ENCODE measurements around the gene DEFB129.
"Not testable (repeated sequence)": the region's sequence is repeated elsewhere in the genome, so short reads cannot be mapped to it uniquely, and the experiment has no call there.

The DEFB129 gene

DNA sequence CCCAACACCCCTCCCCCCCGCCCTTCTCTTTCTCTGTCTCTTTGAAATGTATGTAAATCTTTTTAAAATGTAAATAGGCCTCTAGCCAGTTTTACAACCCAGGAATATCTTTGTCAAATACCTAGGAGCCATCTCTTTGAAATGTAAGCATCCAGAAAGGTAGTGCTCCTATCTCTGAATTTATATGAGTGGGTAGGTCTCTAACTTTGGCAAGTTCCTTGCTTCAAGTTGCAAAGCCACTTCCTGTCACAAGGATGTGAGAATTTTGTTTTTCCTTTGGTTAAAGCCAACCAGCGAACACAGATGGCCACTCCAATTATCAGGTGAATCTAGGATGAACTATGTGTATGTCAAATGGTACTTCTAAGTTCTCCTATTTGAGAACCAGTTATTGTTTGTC lies 24.3 kb downstream of the DEFB129 start:
- FAIRE-seq (no peak), DNase-seq (ENCODE audit: insufficient read length, low spot score) (no peak)

DNA sequence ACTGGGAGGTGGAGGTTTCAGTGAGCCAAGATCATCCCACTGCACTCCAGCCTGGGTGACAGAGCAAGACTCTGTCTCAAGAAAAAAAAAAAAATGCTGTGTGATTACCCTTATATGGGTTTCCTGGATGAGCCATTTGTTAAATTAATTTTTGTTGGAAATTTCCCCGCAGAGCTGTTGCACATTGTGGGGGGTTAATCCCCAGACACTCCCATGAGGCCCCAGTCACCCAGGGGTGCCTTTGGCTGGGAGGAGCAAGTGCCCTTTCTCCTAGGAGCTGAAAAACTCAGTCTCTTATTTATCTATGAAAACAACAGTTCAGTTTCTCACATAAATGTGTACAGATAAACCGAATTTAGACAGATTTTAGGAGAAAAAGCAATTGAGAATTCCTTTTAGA lies 25.7 kb downstream of the DEFB129 start:
- no peak for FAIRE-seq
- no peak for DNase-seq (ENCODE audit: insufficient read length, low spot score)

DNA sequence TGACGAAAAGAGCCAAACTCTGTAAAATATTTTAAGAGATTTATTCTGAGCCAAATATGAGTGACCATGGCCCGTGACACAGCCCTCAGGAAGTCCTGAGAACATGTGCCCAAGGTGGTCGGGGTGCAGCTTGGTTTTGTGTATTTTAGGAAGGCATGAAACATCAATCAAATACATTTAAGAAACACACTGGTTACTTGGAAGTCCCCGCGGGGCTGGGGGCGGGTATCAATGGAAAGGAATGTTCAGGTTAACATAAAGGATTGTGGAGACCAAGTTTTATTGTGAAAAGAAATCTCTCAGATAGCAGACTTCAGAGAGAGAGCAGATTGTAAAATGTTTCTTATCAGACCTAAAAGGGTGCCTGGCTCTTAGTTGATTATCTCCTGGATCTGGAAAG lies 26.4 kb downstream of the DEFB129 start:
- not testable (repeated sequence) for FAIRE-seq; DNase-seq (ENCODE audit: insufficient read length, low spot score)

DNA sequence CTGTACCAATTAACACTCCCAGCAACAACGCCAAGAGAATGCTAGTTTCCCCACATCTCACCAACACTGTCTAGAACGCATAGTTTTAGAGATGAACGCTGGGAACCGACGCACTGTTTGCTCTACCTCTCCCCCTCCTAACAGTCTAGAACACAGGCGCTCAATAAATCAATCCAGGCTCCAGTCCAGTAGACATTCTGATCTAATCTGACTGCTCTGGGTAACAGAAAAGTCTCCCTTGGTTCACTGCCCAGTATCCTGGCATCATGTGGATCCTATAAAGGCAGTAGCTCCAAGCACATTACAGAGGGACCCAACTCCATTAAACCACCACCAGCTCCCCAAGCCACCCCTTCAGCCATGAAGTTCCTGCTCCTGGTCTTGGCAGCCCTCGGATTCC lies 30.4 kb downstream of the DEFB129 start, which contains the start of gene DEFB132:
DEFB132 (plus strand) TSS at position 306 of the 400 bp plus-strand sequence; CDS start at position 361, 55 bp downstream.
- DNase-seq (ENCODE audit: insufficient read length, low spot score): no peak
- no peak for FAIRE-seq

DNA sequence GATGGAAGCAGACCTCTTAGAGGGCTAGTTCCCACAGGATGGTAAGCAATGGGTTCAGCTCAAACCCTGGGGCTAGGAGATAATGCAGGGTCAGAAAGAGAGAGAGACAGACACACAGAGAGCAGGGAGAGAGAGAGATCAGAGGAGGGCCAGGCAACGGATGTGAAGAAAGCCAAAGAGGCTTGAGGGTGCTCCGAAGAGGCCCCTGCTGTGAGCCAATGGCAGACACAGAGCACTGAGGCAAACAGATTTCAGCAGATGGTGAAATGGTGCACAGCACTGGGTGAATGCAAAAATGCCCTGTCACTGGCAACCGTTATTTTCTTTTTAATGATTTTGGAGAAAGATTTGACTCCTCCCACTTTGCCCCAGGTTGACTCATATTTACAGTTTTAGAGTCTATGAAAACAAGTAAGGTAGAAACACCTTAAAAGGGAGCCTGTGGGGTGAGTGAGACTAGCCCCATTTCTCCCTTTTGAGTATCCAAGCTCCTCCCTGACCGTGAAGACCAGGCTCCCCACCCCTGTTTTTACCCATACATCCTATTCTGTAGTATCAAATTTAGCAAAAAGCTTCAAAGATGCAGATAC lies 31.3 kb downstream of the DEFB129 start:
- FAIRE-seq: no peak
- DNase-seq (ENCODE audit: insufficient read length, low spot score): no peak

DNA sequence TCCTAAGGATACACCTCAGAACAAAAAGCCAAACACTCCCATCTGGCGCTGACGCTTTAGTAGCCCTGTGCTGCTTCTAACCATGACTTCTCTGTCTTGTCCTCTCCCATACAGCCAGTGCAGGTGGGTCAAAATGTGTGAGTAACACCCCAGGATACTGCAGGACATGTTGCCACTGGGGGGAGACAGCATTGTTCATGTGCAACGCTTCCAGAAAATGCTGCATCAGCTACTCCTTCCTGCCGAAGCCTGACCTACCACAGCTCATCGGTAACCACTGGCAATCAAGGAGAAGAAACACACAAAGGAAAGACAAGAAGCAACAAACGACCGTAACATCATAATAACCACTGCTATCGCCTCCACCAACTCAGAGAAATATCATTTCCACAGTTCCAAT lies 31.9 kb downstream of the DEFB129 start:
- peak; percentile 51 for DNase-seq (ENCODE audit: insufficient read length, low spot score)
- FAIRE-seq: no peak

DNA sequence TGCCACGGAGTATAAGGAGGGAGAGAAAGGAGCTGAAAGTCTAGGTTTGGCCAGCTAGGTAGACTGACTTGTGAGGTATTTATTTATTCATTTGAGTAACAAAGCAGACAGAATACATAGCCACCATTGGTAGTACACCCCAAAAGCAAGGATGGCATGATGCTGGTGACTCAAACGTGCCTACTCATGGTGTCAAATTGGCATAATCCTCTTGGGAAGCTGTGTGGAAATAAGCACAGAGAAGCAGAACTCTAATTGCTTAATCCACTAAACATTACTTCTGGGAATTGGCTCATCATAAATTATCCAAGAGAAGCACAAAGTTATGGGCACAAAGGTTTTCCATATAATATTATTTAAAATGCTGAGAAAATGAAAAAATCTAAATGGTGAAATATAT lies 32.9 kb downstream of the DEFB129 start:
- FAIRE-seq (no peak), DNase-seq (ENCODE audit: insufficient read length, low spot score) (no peak)

DNA sequence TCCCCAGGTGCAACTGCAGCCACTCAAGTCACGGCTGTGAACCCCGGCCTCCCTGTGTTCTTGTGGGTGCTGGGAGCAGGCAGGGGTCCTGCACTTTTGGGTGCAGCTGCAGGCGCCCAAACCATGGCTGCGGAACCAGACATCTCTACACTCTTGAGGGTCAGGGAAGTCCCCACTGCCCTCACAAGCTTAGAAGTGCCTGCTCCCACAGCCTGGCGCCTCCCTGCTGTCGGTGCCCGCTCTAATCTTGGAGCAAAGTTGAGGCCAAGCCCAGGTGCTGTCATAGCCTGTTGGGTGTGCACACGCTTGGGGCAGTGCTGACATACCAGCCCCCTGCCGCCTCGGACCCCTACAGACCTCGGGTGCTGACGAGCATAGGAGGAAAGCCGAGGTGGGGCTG lies 36.6 kb downstream of the DEFB129 start:
- DNase-seq (ENCODE audit: insufficient read length, low spot score) (no peak), FAIRE-seq (no peak)

DNA sequence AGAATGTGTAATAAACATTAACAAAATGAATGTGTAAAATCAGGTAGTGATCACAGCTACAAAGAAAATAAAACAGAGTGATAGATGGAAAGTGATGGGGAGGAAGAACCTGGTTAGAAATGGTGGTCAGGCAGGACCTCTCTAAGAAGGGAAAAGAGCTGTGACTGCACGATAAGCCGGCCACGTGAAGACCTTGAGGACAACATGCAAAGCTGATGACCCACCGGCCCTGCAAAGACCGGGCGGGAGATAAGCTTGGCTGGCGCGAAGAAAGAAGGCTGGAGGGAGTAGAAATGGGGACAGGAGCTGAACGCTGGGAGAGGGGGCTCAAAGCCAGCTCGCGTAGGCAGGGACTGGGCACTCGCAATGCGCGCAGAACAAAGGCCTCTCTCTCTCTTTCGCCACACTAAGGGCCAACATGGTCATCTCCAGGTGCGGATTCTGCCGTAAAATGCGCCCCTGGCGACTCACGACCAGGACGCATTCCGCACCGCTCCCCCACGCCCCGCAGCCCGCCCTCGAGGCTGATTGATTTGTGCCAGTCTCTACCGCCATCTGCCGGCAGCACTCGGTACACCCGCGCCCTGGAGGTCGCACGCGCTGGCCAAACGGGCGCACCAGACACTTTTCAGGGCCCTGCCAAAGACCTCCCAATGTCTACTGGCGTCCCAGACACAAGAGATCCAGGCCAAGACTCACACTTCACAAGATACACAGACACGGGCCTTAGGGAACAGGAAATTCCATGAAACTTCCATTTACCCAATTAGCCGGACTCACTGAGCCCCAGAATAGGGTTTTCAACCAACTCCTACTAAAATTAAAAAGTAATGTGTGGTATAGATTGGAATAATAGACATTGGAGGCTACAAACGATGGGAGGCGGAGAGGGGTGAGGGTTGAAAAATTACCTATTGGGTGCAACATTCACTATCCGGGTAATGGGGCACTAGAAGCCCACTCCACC lies 39.8 kb downstream of the DEFB129 start:
- DNase-seq (ENCODE audit: insufficient read length, low spot score): peak; percentile 87
- peak; percentile 97 for FAIRE-seq

DNA sequence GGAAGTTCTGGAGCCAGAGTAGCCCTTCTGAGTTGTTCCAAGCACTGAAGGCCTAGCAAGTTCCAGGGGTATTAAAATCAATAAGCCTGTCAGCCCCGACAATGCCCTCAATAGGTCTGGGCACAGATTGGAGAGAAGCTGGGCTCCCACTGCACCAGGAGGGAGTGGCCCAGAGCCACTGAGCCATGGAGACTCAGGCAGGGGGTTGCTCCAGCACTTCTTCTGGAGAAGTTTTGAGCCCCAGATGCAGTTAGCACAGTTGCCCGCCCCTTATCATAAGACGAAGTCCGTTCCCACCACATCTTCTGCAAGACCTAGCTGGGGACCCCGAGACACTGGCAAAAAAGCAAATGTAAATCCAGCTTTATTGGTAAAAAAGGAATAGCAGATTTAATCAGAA lies 43.5 kb downstream of the DEFB129 start:
- DNase-seq (ENCODE audit: insufficient read length, low spot score) (no peak), FAIRE-seq (no peak)

DNA sequence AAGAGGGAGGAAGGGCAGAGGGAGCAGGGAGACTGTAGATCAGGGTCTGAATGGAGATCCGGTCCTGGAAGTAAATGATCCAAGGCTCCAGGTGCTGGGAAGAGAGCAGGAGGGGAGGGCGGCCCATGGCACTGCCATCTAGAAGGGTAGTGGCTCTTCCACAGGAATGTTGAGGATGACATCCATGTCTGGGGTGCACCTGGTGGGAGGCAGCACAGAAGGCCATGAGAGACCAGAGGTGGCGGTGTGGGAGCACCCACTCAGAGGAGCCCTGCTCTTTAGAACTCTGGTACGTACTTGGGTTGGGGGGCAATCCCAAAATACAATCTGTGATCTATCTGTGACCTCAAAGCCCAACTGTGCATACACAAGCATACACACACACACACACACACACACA lies 44.0 kb downstream of the DEFB129 start:
- DNase-seq (ENCODE audit: insufficient read length, low spot score): no peak
- FAIRE-seq: no peak

DNA sequence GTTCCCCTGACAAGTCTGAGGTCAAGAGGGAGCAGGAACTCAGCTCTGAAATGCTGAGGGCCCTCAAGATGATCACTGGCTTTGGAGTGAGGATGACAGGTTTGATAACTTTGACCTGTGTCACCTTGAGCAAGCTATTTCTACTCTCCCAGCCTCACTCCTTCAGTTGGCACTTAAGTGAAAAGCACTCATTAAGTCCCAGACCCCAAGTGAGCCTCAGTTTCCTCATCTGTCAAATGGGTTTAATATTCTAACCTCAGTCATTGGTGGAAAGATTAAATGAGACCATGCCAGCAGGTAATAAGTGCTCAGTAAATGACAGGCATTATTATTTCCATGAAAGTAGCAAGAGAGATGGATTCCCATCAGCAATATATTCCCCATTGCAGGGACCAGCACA lies 44.5 kb downstream of the DEFB129 start:
- DNase-seq (ENCODE audit: insufficient read length, low spot score) (no peak), FAIRE-seq (no peak)

DNA sequence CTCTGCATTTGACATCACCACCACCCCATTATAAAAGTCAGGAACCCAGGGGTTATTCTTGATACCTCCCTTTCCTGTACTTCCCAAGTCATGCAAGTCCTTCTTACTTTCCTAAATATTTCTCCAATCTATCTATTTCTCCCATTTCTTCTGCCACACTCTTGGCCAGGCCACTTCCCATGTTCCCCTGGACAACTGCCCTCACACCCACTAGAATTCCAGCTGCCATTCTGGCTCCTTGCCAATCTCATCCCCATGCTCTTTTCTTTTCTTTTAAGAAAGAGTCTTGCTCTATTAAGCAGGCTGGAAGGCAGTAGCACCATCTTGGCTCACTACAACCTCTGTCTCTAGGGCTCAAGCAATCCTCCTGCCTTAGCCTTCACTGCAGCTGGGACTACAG lies 45.7 kb downstream of the DEFB129 start:
- DNase-seq (ENCODE audit: insufficient read length, low spot score) (no peak), FAIRE-seq (no peak)

DNA sequence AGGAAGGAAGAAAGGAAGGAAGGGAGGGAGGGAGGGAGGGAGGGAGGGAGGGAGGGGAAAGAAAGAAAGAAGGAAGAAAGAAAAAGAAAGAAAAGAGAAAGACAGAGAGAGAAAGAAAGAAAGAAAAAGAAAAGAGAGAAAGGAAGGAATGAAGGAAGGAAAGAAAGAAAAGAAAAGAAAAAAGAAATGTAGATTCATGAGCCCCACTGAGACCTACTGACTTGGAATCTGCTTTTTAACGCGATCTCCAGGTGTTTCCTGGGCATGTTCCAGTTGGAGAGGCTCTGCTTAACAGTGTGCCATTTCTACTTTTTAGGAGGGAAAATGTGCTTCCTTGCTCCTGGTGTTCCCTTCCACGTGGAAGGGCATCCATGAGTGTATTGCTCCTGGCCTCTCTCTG lies 46.8 kb downstream of the DEFB129 start:
- no peak for FAIRE-seq

DNA sequence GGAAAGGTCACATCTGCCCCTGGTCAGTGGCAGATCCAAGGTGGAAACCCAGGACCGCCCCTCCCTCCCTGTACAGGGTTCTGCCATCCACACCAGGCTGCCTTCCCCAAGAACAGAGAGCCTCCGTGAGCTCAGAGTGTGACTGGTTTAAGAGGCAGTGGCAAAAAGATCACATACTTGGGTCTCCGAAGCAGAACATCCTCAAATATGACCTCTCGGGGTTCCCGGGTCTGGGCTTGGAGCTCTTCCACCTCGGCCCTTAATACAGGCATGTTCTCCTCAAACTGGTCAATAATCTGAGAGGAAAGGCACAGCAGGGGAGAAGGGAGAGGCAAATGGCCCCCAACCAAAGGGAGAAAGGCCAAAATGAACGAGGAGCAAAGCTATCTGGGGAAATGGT lies 48.7 kb downstream of the DEFB129 start:
- DNase-seq (ENCODE audit: insufficient read length, low spot score): no peak
- no peak for FAIRE-seq

More for the DNA sequence above, 46.8 kb downstream of the DEFB129 start:
- no peak for DNase-seq (ENCODE audit: insufficient read length, low spot score)

DNA sequence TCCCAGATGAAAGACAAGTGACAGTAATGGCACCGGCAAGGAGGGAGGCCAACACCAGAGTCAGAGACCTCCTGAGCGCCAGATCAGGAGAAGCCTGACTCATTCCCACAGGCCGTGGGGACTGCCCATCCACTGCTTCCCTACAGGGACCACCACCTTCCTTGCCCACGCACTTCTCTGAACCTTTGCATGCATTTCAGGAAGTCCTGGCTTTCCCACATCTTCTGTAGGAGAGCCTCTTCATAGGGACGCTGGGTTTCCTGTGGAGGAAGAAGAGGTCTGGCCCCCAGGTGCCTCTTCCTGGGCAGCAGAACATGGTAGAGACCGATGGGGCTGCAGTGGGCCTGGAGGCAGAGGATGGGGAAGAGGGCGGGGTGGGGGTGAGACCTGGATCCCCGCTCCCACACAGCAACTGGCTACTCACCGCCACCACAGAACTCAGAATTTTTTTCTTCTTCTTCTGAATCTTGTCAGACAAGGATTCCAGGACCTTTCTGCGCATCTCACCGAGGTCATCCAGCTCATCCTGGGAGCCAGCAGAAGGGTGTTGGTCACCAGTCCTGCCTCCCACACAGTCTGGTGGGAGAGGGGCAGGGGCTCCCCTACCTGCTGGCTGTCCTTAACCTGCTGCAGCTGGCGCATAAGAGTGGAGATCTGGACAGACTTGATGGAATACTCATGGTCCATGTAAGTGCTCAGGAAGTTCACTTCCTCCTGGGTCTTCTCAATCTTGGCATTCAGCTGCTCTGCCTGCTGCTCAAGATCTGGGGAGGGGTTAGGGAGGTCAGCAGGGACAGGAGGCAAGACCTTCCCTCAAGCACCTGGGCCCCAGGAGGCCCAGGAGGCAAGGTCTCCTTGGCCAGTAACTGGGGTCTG lies 49.8 kb downstream of the DEFB129 start:
- FAIRE-seq: no peak
- no peak for DNase-seq (ENCODE audit: insufficient read length, low spot score)

DNA sequence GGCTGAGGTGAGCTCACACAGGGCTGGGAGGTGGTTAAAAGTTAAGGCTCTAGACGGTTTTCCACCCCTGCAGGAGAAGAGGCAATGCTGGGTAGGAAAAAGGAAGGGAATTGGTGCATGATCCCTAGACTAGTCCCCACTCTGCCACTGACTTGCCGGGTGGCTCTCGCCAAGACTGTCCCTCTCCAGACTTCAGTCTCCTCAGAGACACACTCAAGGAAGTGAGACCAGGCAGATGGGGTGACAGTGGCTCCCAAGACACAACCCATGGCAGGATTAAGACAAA lies 50.4 kb downstream of the DEFB129 start:
- FAIRE-seq: no peak
- DNase-seq (ENCODE audit: insufficient read length, low spot score): no peak

DNA sequence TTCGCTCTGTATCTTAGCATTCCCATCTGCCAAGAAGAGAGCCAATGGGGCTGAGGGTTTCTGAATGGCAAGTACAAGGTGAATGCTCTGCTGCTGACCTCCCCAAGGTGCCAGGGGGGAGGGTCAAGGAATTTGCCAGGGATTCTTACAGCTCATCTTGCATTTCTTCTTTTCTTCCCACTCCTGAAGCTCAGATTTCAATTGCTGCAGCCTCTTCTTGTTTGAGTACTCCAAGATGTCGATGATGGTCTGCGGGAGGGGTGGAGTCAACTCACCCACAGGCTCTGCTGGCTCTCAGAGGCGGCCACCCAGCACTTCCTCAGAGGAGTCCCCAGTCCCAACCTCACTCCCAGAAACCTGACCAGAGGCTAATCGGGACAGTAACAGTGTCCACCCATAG lies 51.1 kb downstream of the DEFB129 start:
- DNase-seq (ENCODE audit: insufficient read length, low spot score): no peak
- no peak for FAIRE-seq

DNA sequence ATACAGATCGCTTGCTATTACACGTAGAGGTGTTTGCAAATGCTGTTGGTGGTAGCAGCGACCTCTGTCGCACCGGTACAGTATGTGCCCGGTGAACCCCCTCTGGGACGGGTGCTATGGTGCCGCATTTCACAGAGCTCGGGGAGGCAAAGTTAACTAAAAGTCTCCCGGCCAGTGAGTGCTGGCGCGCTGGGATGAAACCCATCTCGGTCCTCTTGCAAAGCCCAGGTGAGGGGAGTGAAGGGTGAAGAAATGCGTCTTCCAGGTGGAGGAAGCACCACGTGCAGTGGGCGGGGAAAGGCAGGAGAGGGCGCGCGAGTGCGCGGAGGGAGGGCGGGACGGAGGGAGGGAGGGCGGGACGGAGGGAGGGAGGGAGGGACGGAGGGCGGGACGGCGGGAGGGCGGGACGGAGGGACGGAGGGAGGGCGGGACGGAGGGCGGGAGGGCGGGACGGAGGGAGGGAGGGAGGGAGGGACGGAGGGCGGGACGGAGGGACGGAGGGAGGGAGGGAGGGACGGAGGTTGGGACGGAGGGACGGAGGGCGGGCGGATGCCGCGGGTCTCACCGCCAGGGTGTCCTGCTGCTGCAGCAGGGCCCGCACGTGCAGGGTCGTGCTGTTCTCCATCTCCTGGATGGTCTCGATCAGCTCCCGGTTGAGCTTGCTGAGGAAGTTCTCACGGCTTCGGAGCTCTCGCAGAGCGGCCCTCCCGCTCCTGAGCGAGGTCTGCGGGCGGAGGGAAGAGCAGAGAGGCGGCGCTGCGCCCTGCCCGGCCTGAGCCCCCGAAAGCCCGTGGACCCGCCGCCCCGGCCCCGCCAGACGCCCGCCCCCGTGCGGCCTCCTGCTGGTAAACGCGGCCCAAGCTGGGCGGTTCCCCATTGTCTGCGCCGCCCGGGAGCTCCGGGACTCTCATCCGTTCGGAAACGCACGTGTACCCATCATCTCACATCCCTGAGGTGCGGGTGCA lies 51.8 kb downstream of the DEFB129 start:
- DNase-seq (ENCODE audit: insufficient read length, low spot score): no peak
- no peak for FAIRE-seq
